ENCODE results near the gene TAOK1. TPM values are rescaled to one million over a fixed set of nuclear protein-coding genes. Genes with fewer than 3 reads are reported as not detected.
A peak's percentile ranks its signal among the peaks of the same experiment; 100 is the strongest.
"Not testable (repeated sequence)": the region's sequence is repeated elsewhere in the genome, so short reads cannot be mapped to it uniquely, and the experiment has no call there.

The TAOK1 gene
- total RNA-seq, 2 donors from 2014 or later, result 40.0 to 42.0 TPM

DNA sequence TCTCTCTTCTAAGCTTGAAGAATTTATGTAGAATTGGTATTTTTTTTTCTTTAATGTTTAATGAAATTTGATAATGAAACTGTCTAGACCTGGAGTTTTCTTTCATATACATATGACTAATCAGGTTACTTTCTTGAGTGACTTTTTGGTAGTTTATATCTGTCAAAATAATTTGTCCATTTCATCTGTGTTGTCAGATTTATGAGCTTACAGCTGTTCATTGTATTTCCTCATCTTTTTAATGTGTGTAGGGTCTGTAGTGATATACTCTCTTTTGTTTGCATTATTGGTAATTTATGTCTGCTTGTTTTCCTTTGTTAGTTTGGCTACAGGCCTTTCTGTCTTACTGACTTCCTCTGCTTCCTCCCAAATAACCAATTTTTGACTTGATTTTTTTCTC lies 55.7 kb downstream of the TAOK1 start:
- Mint-ChIP-seq H3K27me3 (no peaks in the 10 kb centered on the region), H3K36me3 (ENCODE audit: low read depth) (peaks cover 16% of the 10 kb centered on the region), H3K4me1 (peaks cover 49% of the 10 kb centered on the region), H3K4me3 (peak overlapping the region; percentile 67), H3K9me3 (no peaks in the 10 kb centered on the region), H3K27ac (peak overlapping the region; percentile 91)
- ATAC-seq (replicated peaks), result no peak

DNA sequence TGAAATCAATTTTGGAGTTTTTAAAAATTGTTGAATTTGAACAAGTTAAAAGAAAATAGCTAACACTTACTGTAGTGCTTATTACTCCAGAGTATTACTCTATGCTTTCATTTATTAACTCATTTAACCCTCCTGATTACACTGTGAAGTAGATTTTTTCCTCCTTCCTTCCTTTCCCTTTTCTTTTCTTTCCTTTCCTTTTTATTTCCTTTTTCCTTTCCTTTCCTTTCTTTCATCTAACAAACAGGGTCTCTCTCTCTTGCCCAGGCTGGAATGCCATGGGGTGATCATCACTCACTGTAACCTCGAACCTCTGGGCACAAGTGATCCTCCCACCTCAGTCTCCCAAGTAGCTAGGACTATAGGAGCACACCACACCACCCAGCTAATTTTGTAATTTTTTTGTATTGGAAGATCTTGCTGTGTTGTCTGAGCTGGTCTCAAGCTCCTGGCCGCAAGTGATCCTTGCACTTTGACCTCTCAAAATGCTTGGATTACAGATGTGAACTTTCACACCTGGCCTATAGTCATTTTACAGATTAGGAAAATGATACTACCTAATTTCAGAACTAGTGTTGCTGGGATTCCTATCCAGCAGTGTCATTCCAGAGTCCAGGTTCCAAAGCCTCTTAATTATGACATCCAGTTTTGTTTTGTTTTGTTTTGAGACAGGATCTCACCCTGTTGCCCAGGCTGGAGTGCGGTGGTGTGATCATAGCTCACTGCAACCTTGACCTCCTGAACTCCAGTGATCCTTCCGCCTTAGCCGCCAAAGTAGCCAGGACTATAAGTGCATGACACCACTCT lies 59.9 kb downstream of the TAOK1 start:
- Mint-ChIP-seq H3K4me3 (no peak overlapping the region), H3K36me3 (ENCODE audit: low read depth) (peaks cover 41% of the 10 kb centered on the region), H3K27me3 (no peaks in the 10 kb centered on the region), H3K4me1 (peaks cover 29% of the 10 kb centered on the region), H3K9me3 (no peaks in the 10 kb centered on the region), H3K27ac (peak overlapping the region; percentile 31)
- ATAC-seq (replicated peaks), result no peak

DNA sequence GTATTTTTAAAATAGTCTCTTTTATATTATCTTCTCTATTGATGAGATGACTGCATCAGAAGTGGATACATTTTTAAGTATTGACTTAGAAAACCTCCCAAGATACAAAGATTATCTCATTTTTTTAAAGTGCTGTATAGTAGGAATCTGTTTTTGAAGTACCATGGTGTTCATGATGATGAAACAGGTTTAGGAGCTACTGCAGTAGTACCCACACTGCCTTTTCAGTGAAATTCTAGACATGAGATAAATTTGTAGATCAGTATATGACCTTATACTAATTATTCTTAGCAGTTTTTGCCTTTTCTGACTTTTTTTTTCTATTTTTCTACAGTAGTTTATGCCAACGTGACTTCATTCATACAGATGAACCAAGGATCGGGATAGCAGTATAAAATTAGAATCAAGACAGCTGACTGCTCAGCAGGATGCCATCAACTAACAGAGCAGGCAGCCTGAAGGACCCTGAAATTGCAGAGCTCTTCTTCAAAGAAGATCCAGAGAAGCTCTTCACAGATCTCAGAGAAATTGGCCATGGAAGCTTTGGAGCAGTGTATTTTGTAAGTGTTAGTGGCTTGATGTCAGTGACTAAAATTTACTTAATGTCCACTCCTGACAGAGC lies 61.1 kb downstream of the TAOK1 start:
- Mint-ChIP-seq H3K36me3 (ENCODE audit: low read depth) (peaks cover 51% of the 10 kb centered on the region), H3K27me3 (no peaks in the 10 kb centered on the region), H3K9me3 (no peaks in the 10 kb centered on the region), H3K4me1 (peaks cover 18% of the 10 kb centered on the region), H3K27ac (peak overlapping the region; percentile 23), H3K4me3 (no peak overlapping the region)
- no peak for ATAC-seq (replicated peaks)

DNA sequence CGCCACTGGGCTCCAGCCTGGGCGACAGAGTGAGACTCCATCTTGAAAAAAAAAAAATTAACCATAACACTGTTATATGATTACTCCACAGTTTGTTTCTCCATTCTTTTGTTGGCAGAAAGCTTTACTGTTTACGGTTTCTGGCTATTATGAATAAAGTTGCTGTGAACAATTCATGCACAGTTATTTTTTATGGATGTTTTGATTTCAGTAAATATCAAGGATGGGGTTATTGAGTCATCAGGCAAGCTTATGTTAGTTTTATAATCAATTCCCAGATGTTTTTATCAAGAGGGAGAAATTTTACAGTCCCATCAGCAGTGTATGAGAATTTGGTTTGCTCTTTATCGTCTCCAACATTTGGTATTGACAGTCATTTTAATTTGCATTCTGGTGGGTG lies 67.9 kb downstream of the TAOK1 start:
- no peak for ATAC-seq (replicated peaks)
- Mint-ChIP-seq H3K27me3 (no peaks in the 10 kb centered on the region), H3K9me3 (no peaks in the 10 kb centered on the region), H3K36me3 (ENCODE audit: low read depth) (peaks cover 78% of the 10 kb centered on the region), H3K4me3 (no peak overlapping the region), H3K4me1 (peaks cover 9% of the 10 kb centered on the region), H3K27ac (no peak overlapping the region)

DNA sequence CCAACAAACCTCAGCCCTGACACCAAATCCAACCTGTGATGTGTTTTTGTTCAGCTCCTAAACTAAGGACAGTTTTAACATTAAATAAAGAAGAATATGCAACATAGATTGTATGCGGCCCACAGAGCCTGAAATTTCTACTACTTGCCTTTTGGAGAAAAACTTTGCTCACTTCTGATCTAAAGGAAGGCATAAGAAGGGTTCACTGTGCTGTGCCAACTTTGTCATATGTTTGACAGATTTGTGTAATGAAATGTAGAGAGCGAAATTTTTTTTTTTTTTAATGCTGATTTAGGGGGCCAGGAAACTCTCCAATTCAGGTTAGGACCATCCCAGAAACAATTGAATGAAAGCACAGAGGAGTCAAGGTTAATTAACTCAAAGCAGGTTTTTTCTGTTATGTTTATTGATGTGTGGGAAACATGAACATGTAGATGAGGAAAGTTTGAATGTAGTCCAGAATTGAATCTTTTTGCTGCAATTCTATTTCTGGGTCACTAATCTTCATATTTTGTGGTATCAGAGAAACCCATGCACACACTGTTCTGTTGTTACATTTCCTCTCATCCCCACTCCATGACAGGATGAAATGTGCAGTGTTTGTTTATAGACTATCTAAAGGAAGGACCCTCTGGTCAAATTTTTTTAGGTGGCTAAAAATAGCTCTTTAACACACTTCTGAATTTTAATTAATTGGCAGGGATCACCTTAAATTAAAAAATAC lies 71.5 kb downstream of the TAOK1 start:
- H3K4me1 Mint-ChIP-seq, result peaks cover 9% of the 10 kb centered on the region
- no peak for ATAC-seq (replicated peaks)
- H3K27me3 Mint-ChIP-seq, result no peaks in the 10 kb centered on the region
- H3K9me3 Mint-ChIP-seq, result no peaks in the 10 kb centered on the region
- peak overlapping the region; percentile 66 for H3K27ac Mint-ChIP-seq
- peaks cover 81% of the 10 kb centered on the region for H3K36me3 Mint-ChIP-seq (ENCODE audit: low read depth)
- no peak overlapping the region for H3K4me3 Mint-ChIP-seq

DNA sequence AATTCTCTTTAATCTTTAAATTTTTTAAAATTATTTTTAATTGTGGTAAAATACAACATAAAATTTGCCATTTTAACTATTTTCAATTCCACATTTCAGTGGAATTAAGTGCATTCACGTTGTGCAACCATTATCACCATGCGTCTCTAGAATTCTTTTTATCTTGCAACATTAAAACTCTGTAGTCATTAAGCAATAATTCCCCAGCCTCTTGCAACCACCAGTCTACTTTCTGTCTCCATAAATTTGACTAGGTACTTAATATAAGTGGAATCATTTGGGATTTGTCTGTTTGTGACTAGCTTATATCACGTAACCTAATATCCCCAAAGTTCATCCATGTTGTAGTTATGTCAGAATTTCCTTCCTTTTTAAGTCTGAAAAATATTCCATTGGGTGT lies 79.1 kb downstream of the TAOK1 start:
- Mint-ChIP-seq H3K9me3 (no peaks in the 10 kb centered on the region), H3K27ac (no peak overlapping the region), H3K4me3 (no peak overlapping the region), H3K27me3 (no peaks in the 10 kb centered on the region), H3K4me1 (no peaks in the 10 kb centered on the region), H3K36me3 (ENCODE audit: low read depth) (peaks cover 75% of the 10 kb centered on the region)
- ATAC-seq (replicated peaks), result no peak

DNA sequence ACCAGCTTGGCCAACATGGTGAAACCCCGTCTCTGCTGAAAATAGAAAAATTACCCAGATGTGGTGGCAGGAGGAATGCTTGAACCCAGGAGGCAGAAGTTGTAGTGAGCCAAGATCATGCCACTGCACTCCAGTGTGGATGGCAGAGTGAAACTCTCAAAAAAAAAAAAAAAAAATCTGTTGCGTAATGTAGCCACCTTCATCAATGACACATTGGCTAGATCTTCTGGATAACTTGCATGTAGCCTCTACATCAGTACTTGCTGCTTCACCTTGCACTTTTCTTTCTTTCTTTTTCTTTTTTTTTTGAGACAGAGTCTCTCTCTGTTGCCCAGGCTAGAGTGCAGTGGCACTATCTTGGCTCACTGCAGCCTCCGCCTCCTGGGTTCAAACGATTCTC lies 83.3 kb downstream of the TAOK1 start:
- not testable (repeated sequence) for H3K4me3 Mint-ChIP-seq; H3K9me3 Mint-ChIP-seq; H3K27me3 Mint-ChIP-seq; H3K27ac Mint-ChIP-seq; ATAC-seq (replicated peaks); H3K4me1 Mint-ChIP-seq
- H3K36me3 Mint-ChIP-seq (ENCODE audit: low read depth), result peaks cover 56% of the 10 kb centered on the region

DNA sequence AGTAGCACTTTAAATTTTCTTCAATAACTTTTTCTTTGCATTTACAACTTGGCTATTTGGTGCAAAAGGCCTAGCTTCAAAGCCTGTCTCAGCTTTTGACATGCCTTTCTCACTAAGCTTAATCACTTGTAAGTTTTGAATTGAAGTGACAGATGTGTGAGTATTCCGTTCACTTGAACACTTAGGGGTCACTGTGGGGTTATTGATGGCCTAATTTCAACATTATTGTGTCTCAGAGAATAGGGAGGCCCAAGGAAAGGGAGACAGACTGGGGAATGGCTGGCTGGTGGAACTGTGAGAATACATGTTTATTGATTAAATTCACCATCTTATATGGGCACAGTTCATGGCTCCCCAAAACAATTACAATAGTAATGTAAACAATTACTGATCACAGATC lies 84.1 kb downstream of the TAOK1 start:
- no peaks in the 10 kb centered on the region for H3K9me3 Mint-ChIP-seq
- H3K4me3 Mint-ChIP-seq, result no peak overlapping the region
- no peaks in the 10 kb centered on the region for H3K27me3 Mint-ChIP-seq
- H3K4me1 Mint-ChIP-seq, result no peaks in the 10 kb centered on the region
- ATAC-seq (replicated peaks), result no peak
- H3K27ac Mint-ChIP-seq, result no peak overlapping the region
- peaks cover 59% of the 10 kb centered on the region for H3K36me3 Mint-ChIP-seq (ENCODE audit: low read depth)

DNA sequence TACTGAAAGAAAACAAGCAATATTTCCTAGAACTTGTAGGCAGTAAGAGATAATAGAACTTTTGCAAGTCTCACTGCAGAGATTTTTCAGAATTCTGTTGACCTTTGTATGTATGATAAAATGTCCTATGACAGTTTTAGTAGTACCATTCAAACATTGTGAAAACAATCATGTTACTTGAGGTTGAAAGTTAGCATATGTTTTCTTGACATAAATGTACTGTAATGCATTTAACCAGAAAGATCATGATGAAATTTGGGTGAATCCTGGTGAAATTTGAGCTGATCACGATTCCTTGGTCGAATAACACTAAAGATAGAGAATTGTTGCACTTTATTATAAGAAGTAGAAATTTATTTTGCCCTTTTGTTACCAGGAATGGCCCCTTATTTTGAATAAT lies 85.7 kb downstream of the TAOK1 start:
- no peak overlapping the region for H3K27ac Mint-ChIP-seq
- no peak overlapping the region for H3K4me3 Mint-ChIP-seq
- ATAC-seq (replicated peaks), result no peak
- no peaks in the 10 kb centered on the region for H3K9me3 Mint-ChIP-seq
- peaks cover 60% of the 10 kb centered on the region for H3K36me3 Mint-ChIP-seq (ENCODE audit: low read depth)
- no peaks in the 10 kb centered on the region for H3K27me3 Mint-ChIP-seq
- H3K4me1 Mint-ChIP-seq, result no peaks in the 10 kb centered on the region

DNA sequence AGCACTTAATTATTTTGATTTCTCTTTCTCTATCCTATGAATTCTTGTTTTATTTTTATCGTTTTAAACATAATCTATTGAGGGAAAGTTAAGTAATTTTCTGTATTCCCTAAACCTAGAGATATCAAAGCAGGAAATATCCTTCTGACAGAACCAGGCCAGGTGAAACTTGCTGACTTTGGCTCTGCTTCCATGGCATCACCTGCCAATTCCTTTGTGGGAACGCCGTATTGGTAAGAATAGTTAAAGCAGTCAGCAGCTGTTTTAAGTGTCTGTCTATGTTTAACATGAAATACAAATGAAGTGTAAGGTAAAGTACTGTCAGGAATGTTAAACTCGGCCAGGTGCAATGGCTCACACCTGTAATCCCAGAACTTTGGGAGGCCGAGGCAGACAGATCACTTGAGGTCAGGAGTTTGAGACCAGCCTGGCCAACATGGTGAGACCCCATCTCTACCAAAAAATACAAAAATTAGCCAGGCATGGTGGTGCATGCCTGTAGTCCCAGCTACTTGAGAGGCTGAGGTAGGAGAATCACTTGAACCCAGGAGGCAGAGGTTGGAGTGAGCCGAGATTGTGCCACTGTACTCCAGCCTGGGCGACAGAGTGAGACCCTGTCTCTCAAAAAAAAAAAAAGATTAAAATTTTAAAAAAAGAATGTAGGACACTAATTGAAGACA lies 90.2 kb downstream of the TAOK1 start:
- H3K27me3 Mint-ChIP-seq; H3K4me3 Mint-ChIP-seq; H3K4me1 Mint-ChIP-seq; H3K9me3 Mint-ChIP-seq; H3K27ac Mint-ChIP-seq; ATAC-seq (replicated peaks): not testable (repeated sequence)
- peaks cover 70% of the 10 kb centered on the region for H3K36me3 Mint-ChIP-seq (ENCODE audit: low read depth)

DNA sequence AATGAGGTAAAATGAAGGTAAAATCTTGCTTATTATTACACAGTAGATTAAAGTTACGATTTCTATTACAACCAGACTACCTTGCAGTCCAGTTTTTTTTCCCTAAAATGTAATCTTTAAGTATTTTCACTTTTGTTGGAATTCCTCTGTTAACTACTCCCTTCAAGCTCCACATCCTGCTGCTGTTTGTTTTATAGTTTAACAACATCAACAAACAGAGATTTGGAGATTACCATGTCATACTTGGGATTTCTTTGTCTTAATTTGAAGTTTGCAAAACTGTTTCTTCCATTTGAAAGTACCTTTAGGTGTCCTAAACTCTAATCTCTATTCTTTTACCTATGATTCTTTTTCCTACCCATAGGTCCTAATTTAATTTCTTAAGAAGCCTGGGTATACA lies 93.3 kb downstream of the TAOK1 start:
- ATAC-seq (replicated peaks), result no peak
- H3K27ac Mint-ChIP-seq, result no peak overlapping the region
- H3K27me3 Mint-ChIP-seq, result no peaks in the 10 kb centered on the region

DNA sequence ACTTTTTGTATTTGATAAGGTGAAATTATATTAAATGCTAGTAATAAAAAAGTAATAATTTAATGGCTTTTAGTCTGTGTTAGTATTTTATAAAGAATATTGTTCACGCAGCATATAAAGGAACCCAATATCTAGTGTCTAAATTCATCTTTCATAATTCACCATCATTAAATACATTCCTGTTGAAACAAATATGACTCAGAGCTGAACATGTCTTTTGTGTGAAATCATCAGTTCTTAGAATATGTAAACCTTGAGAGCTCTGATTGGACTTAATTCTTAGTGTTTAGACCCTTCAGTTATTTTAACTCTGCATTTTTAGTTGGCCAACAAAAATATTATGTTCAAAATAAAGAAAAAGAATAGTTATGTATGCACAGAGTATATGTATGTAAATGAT lies 104.8 kb downstream of the TAOK1 start:
- peak overlapping the region; percentile 7 for H3K27ac Mint-ChIP-seq
- H3K4me1 Mint-ChIP-seq, result peaks cover 5% of the 10 kb centered on the region
- H3K27me3 Mint-ChIP-seq, result no peaks in the 10 kb centered on the region
- no peak overlapping the region for H3K4me3 Mint-ChIP-seq
- no peaks in the 10 kb centered on the region for H3K9me3 Mint-ChIP-seq
- peaks cover 93% of the 10 kb centered on the region for H3K36me3 Mint-ChIP-seq (ENCODE audit: low read depth)
- ATAC-seq (replicated peaks), result no peak

More for the DNA sequence above, 93.3 kb downstream of the TAOK1 start:
- Mint-ChIP-seq H3K4me3 (no peak overlapping the region), H3K36me3 (ENCODE audit: low read depth) (peaks cover 77% of the 10 kb centered on the region), H3K9me3 (no peaks in the 10 kb centered on the region), H3K4me1 (no peaks in the 10 kb centered on the region)

DNA sequence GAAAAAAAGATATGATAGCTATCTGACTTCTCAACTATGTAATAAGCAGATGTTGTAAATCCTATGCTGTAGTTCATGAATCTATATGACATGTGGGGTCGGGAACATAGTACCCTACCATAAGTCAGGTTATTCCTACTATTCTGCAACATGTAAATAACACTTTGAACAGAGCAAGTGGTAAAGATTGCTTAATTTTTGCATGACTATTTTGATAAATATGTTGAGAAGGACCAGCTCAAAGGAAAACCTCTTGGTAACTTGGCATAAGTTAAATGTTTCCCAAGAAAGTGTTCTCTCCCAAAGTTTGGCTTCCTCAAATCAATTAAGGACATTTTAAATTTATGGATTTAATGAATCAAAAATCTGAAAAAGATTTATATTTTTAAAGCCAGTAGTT lies 114.5 kb downstream of the TAOK1 start:
- Mint-ChIP-seq H3K27me3 (no peaks in the 10 kb centered on the region), H3K4me1 (no peaks in the 10 kb centered on the region), H3K36me3 (ENCODE audit: low read depth) (peaks cover 89% of the 10 kb centered on the region), H3K9me3 (no peaks in the 10 kb centered on the region), H3K4me3 (no peak overlapping the region), H3K27ac (no peak overlapping the region)
- no peak for ATAC-seq (replicated peaks)

DNA sequence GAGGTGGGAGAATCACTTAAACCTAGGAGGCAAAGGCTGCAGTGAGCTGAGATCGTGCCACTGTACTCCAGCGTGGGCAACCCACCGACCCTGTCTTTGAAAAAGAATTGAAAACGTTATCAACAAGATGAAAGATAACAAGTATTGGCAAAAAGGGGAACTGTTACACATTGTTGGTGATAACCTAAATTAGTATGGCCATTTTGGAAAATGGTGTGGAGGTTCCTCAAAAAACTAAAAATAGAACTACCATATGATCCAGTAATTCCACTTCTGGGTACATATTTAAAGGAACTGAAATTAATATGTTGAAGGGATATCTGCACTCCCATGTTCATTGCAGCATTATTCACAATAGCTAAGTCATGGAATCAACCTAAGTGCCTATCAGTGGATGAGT lies 115.7 kb downstream of the TAOK1 start:
- Mint-ChIP-seq H3K27me3 (no peaks in the 10 kb centered on the region), H3K36me3 (ENCODE audit: low read depth) (peaks cover 85% of the 10 kb centered on the region), H3K27ac (no peak overlapping the region), H3K9me3 (no peaks in the 10 kb centered on the region), H3K4me3 (no peak overlapping the region), H3K4me1 (no peaks in the 10 kb centered on the region)
- no peak for ATAC-seq (replicated peaks)

Data from activated T-helper 17 cell treated with anti-CD3 and anti-CD28 coated beads, Interleukin-2, amount 50 U/mL, for 72 hours (primary cell).